Osteoblast (primary cell): Measurements from ENCODE around the gene ZMIZ1. TPM values are rescaled to one million over a fixed set of nuclear protein-coding genes. Genes with fewer than 3 reads are reported as not detected.

Experiments used
- DNase-seq: peaks from one replicate; pipeline ENCODE4 v3.0.0; 2011; ENCODE audit warnings: low spot score, mixed read lengths; ENCODE audit not compliant: insufficient read length; ENCODE audit errors: missing footprints
- H2AFZ ChIP-seq: 2 replicates; pipeline ENCODE4 v1.6.0; 2011; ENCODE audit warnings: mild to moderate bottlenecking, low read length
- H3K27ac ChIP-seq: 2 replicates; pipeline ENCODE4 v1.5.1; 2011; ENCODE audit warnings: mild to moderate bottlenecking, low read depth, low read length, moderate library complexity
- H3K27me3 ChIP-seq: 2 replicates; pipeline ENCODE4 v1.6.0; 2012; ENCODE audit warnings: mild to moderate bottlenecking, control low read depth, inconsistent platforms, low read length, moderate library complexity; ENCODE audit not compliant: insufficient read depth
- H3K36me3 ChIP-seq: 2 replicates; pipeline ENCODE4 v1.5.1; 2011; ENCODE audit warnings: mild to moderate bottlenecking, low read length, control low read depth, moderate library complexity; ENCODE audit not compliant: insufficient read depth
- H3K4me1 ChIP-seq: 2 replicates; pipeline ENCODE4 v1.5.1; 2011; ENCODE audit warnings: mild to moderate bottlenecking, low read length, control low read depth, moderate library complexity; ENCODE audit not compliant: insufficient read depth
- H3K4me2 ChIP-seq: 2 replicates; pipeline ENCODE4 v1.6.0; 2011; ENCODE audit warnings: mild to moderate bottlenecking, low read length; ENCODE audit not compliant: insufficient read depth
- H3K4me3 ChIP-seq: fragments of 200-600 bp; sonication (generic); 3 replicates; pipeline ENCODE4 v1.5.1; 2012; ENCODE audit warnings: mild to moderate bottlenecking, low read length, inconsistent platforms; ENCODE audit not compliant: insufficient read depth
- H3K79me2 ChIP-seq: 2 replicates; pipeline ENCODE4 v1.6.0; 2012; ENCODE audit warnings: mild to moderate bottlenecking, low read length, control low read depth, inconsistent platforms; ENCODE audit not compliant: insufficient read depth
- H3K9me3 ChIP-seq: 2 replicates; pipeline ENCODE4 v1.5.1; 2011; ENCODE audit warnings: low read depth, low read length, control low read depth
- H4K20me1 ChIP-seq: 2 replicates; pipeline ENCODE4 v1.6.0; 2012; ENCODE audit warnings: mild to moderate bottlenecking, low read length, control low read depth; ENCODE audit not compliant: insufficient read depth
- CTCF ChIP-seq: IDR thresholded peaks from 2 replicates; pipeline ENCODE4 v1.5.1; 2011; ENCODE audit warnings: mild to moderate bottlenecking, low read depth, low read length, moderate library complexity; ENCODE audit errors: extremely low read depth
- total RNA-seq: library from RNA; depleted of rRNA; stranded (reverse); fragments of >200 nt; gene quantifications from 2 replicates; pipeline ENCODE4 v1.2.3, GENCODE V29; 2012

The ZMIZ1 gene
- total RNA-seq, 1 donor: 40.9 TPM

- no peak for TF ChIP-seq CTCF
- DNase-seq: peak; percentile 96
- Histone ChIP-seq H3K9me3 (no peaks in the 10 kb centered on the region), H3K4me3 (peak overlapping the region; percentile 26), H2AFZ (no peak overlapping the region), H3K27me3 (no peaks in the 10 kb centered on the region), H3K27ac (peak overlapping the region; percentile 88), H3K4me2 (peak overlapping the region; percentile 72), H3K36me3 (peaks cover 10% of the 10 kb centered on the region), H4K20me1 (peaks cover 27% of the 10 kb centered on the region), H3K79me2 (peaks cover 88% of the 10 kb centered on the region), H3K4me1 (peaks cover 77% of the 10 kb centered on the region)
Measured at GRCh38 chr10:79159785-79160184, 91.0 kb downstream of the ZMIZ1 start.

- peaks cover 88% of the 10 kb centered on the region for H3K79me2 ChIP-seq
- H2AFZ ChIP-seq: no peak overlapping the region
- peaks cover 9% of the 10 kb centered on the region for H3K36me3 ChIP-seq
- peaks cover 73% of the 10 kb centered on the region for H3K4me1 ChIP-seq
- H3K27me3 ChIP-seq: no peaks in the 10 kb centered on the region
- peak overlapping the region; percentile 0 for H3K4me2 ChIP-seq
- peaks cover 30% of the 10 kb centered on the region for H4K20me1 ChIP-seq
- H3K9me3 ChIP-seq: no peaks in the 10 kb centered on the region
- H3K27ac ChIP-seq: peak overlapping the region; percentile 88
- H3K4me3 ChIP-seq: no peak overlapping the region
- TF ChIP-seq CTCF: no peak
- DNase-seq: no peak
Measured at GRCh38 chr10:79160191-79160590, 91.4 kb downstream of the ZMIZ1 start.

GRCh38 chr10:79161557-79161956 is 92.8 kb downstream of the ZMIZ1 start:
- no peaks in the 10 kb centered on the region for H3K27me3 ChIP-seq
- DNase-seq: no peak
- peaks cover 11% of the 10 kb centered on the region for H3K36me3 ChIP-seq
- peaks cover 86% of the 10 kb centered on the region for H3K79me2 ChIP-seq
- H2AFZ ChIP-seq: no peak overlapping the region
- H3K4me1 ChIP-seq: peaks cover 65% of the 10 kb centered on the region
- peaks cover 42% of the 10 kb centered on the region for H4K20me1 ChIP-seq
- no peaks in the 10 kb centered on the region for H3K9me3 ChIP-seq
- TF ChIP-seq CTCF: no peak
- H3K4me2 ChIP-seq: no peak overlapping the region
- H3K27ac ChIP-seq: peak overlapping the region; percentile 15
- H3K4me3 ChIP-seq: no peak overlapping the region

- no peak for DNase-seq
- H3K27ac ChIP-seq: peak overlapping the region; percentile 15
- no peak overlapping the region for H3K4me2 ChIP-seq
- peaks cover 47% of the 10 kb centered on the region for H4K20me1 ChIP-seq
- H3K4me1 ChIP-seq: peaks cover 61% of the 10 kb centered on the region
- H2AFZ ChIP-seq: no peak overlapping the region
- no peaks in the 10 kb centered on the region for H3K27me3 ChIP-seq
- H3K79me2 ChIP-seq: peaks cover 85% of the 10 kb centered on the region
- no peak overlapping the region for H3K4me3 ChIP-seq
- no peak for TF ChIP-seq CTCF
- H3K36me3 ChIP-seq: peaks cover 15% of the 10 kb centered on the region
- H3K9me3 ChIP-seq: no peaks in the 10 kb centered on the region
Measured at GRCh38 chr10:79162022-79162421, 93.3 kb downstream of the ZMIZ1 start.
